HepG2 (cell line): ENCODE results near the gene ARRDC1. TPM values are rescaled to one million over a fixed set of nuclear protein-coding genes. Genes with fewer than 3 reads are reported as not detected.

ENCODE experiments used
- ADNP ChIP-seq: sonication (generic); formaldehyde crosslinking; IDR thresholded peaks from 2 replicates; pipeline ENCODE4 v1.4.0; 2020; ENCODE audit warnings: missing genetic modification reagents
- ARID3A ChIP-seq: IDR thresholded peaks from 2 replicates; pipeline ENCODE4 v1.6.1; 2012; ENCODE audit warnings: low read depth, low read length, improper control_type of control experiment
- ARNTL ChIP-seq: sonication (generic); formaldehyde crosslinking; IDR thresholded peaks from 2 replicates; pipeline ENCODE4 v1.4.0; 2020; ENCODE audit warnings: mild to moderate bottlenecking, missing genetic modification reagents
- ATAD3A ChIP-seq: sonication (generic); formaldehyde crosslinking; IDR thresholded peaks from 2 replicates; pipeline ENCODE4 v1.4.0; 2020; ENCODE audit warnings: missing genetic modification reagents
- FOXM1 ChIP-seq: sonication (generic); formaldehyde crosslinking; IDR thresholded peaks from 2 replicates; pipeline ENCODE4 v1.5.0; 2020; ENCODE audit warnings: missing genetic modification reagents
- KDM4B ChIP-seq: sonication (generic); formaldehyde crosslinking; IDR thresholded peaks from 2 replicates; pipeline ENCODE4 v1.4.0; 2020; ENCODE audit warnings: missing genetic modification reagents
- MYNN ChIP-seq: sonication (generic); formaldehyde crosslinking; IDR thresholded peaks from 2 replicates; pipeline ENCODE4 v1.4.0; 2020; ENCODE audit warnings: mild to moderate bottlenecking, low read depth, missing genetic modification reagents
- NR2C2 ChIP-seq: sonication (generic); formaldehyde crosslinking; IDR thresholded peaks from 2 replicates; pipeline ENCODE4 v1.4.0; 2020; ENCODE audit warnings: missing genetic modification reagents, mild to moderate bottlenecking, moderate library complexity, borderline replicate concordance
- REL ChIP-seq: sonication (generic); formaldehyde crosslinking; conservative IDR thresholded peaks from 2 replicates; pipeline ENCODE4 v1.8.0; 2022; ENCODE audit warnings: mild to moderate bottlenecking, missing genetic modification reagents, moderate library complexity
- RNF2 ChIP-seq: fragments of 450-650 bp; conservative IDR thresholded peaks from 2 replicates; pipeline ENCODE4 v1.6.1; 2016; ENCODE audit warnings: low read depth
- ZFP82 ChIP-seq: sonication (generic); formaldehyde crosslinking; IDR thresholded peaks from 2 replicates; pipeline ENCODE4 v1.5.1; 2020; ENCODE audit warnings: mild to moderate bottlenecking, missing genetic modification reagents, borderline replicate concordance
- ZFX ChIP-seq: sonication (generic); formaldehyde crosslinking; IDR thresholded peaks from 2 replicates; pipeline ENCODE4 v1.4.0; 2020; ENCODE audit warnings: mild to moderate bottlenecking, low read depth, missing genetic modification reagents, moderate library complexity
- ZNF124 ChIP-seq: sonication (generic); formaldehyde crosslinking; IDR thresholded peaks from 2 replicates; pipeline ENCODE4 v1.4.0; 2020; ENCODE audit warnings: missing genetic modification reagents
- ZNF260 ChIP-seq: sonication (generic); formaldehyde crosslinking; IDR thresholded peaks from 2 replicates; pipeline ENCODE4 v1.4.0; 2020; ENCODE audit warnings: missing genetic modification reagents, low read depth, mild to moderate bottlenecking, borderline replicate concordance
- ZNF558 ChIP-seq: sonication (generic); formaldehyde crosslinking; IDR thresholded peaks from 2 replicates; pipeline ENCODE4 v1.9.0; 2022; ENCODE audit warnings: mild to moderate bottlenecking, missing genetic modification reagents, borderline replicate concordance
- ZNF737 ChIP-seq: sonication (generic); formaldehyde crosslinking; IDR thresholded peaks from 2 replicates; pipeline ENCODE4 v1.5.0; 2020; ENCODE audit warnings: missing genetic modification reagents, mild to moderate bottlenecking, borderline replicate concordance
- ZNF768 ChIP-seq: sonication (generic); formaldehyde crosslinking; IDR thresholded peaks from 2 replicates; pipeline ENCODE4 v1.4.0; 2020; ENCODE audit warnings: missing genetic modification reagents
- ZNF782 ChIP-seq: sonication (generic); formaldehyde crosslinking; IDR thresholded peaks from 2 replicates; pipeline ENCODE4 v1.4.0; 2020; ENCODE audit warnings: missing genetic modification reagents, mild to moderate bottlenecking, borderline replicate concordance
- polyA plus RNA-seq, 8 experiments: library from polyadenylated mRNA; depleted of rRNA in 3 of 8; stranded (reverse) in 7 of 8; unstranded in 1 of 8; fragments of >200 nt; fragmentation: Illumina TruSeq in 4 of 8; extraction: Trizol in 4 of 8; gene quantifications; 2 replicates each; pipeline versions ENCODE4 v1.2.1 to v1.2.3, GENCODE V29; 2011 to 2016; ENCODE audit warnings: low read depth in 4 of 8, missing spikeins in 1 of 8, mixed read lengths in 1 of 8; ENCODE audit not compliant: insufficient read depth in 1 of 8
- total RNA-seq, 5 experiments: library from RNA; depleted of rRNA; stranded (reverse); fragments of >200 nt; fragmentation: Illumina TruSeq; extraction: Trizol; gene quantifications; 2 replicates each; pipeline ENCODE4 v1.2.3, GENCODE V29; 2016; ENCODE audit warnings: low read depth in 1 of 5
- TF ChIP-seq, protein P1 (sequence below): sonication (generic); formaldehyde crosslinking; conservative IDR thresholded peaks from 2 replicates; pipeline ENCODE4 v1.8.1; 2023; ENCODE audit warnings: missing genetic modification reagents
- TF ChIP-seq, protein P2 (sequence below), 2 experiments: sonication (generic) in 1 of 2; formaldehyde crosslinking in 1 of 2; IDR thresholded peaks; 2 replicates each; pipeline versions ENCODE4 v1.4.0 to v1.6.1; 2018 to 2020; ENCODE audit warnings: missing genetic modification reagents in 2 of 2, borderline replicate concordance in 1 of 2, low read depth in 1 of 2, mild to moderate bottlenecking in 1 of 2, missing biosample characterization in 1 of 2

Gene ARRDC1
- total and polyA plus RNA-seq, 2 of the 13 experiments (the other 11 are each of a cell fraction or from before 2014, with no cell fraction given), result 21.7 to 44.4 TPM

GRCh38 chr9:137578518-137579258 is 26.8 kb upstream of the ARRDC1 start, which contains the start of gene DPH7 (continued):
- no peak for TF ChIP-seq ARID3A
- peak; percentile 89; the same call in 1 of the 2 replicates for TF ChIP-seq REL (CRISPR knock-in tag)
- peak; percentile 63; the same call in 1 of the 2 replicates for TF ChIP-seq KDM4B (CRISPR knock-in tag)
- TF ChIP-seq, protein P1, sequence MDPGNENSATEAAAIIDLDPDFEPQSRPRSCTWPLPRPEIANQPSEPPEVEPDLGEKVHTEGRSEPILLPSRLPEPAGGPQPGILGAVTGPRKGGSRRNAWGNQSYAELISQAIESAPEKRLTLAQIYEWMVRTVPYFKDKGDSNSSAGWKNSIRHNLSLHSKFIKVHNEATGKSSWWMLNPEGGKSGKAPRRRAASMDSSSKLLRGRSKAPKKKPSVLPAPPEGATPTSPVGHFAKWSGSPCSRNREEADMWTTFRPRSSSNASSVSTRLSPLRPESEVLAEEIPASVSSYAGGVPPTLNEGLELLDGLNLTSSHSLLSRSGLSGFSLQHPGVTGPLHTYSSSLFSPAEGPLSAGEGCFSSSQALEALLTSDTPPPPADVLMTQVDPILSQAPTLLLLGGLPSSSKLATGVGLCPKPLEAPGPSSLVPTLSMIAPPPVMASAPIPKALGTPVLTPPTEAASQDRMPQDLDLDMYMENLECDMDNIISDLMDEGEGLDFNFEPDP (CRISPR knock-in tag), result 0 out of 2 replicates have a peak, but pooled peaks have one; percentile 17
- peak; percentile 32; the same call in 1 of the 2 replicates for TF ChIP-seq ZNF558 (CRISPR knock-in tag)
- no peak; the same call in 1 of the 2 replicates for TF ChIP-seq ZFP82 (CRISPR knock-in tag)
- TF ChIP-seq ZNF124 (CRISPR knock-in tag), result 0 out of 2 replicates have a peak, but pooled peaks have one; percentile 48
- 0 out of 2 replicates have a peak, but pooled peaks have one; percentile 6 for TF ChIP-seq ZNF737 (CRISPR knock-in tag)
- peak; percentile 100 for TF ChIP-seq NR2C2 (CRISPR knock-in tag)
- TF ChIP-seq ZNF768 (CRISPR knock-in tag), result peak; percentile 51; the same call in 1 of the 2 replicates
- TF ChIP-seq FOXM1 (CRISPR knock-in tag), result 0 out of 2 replicates have a peak, but pooled peaks have one; percentile 24
- TF ChIP-seq, protein P2, sequence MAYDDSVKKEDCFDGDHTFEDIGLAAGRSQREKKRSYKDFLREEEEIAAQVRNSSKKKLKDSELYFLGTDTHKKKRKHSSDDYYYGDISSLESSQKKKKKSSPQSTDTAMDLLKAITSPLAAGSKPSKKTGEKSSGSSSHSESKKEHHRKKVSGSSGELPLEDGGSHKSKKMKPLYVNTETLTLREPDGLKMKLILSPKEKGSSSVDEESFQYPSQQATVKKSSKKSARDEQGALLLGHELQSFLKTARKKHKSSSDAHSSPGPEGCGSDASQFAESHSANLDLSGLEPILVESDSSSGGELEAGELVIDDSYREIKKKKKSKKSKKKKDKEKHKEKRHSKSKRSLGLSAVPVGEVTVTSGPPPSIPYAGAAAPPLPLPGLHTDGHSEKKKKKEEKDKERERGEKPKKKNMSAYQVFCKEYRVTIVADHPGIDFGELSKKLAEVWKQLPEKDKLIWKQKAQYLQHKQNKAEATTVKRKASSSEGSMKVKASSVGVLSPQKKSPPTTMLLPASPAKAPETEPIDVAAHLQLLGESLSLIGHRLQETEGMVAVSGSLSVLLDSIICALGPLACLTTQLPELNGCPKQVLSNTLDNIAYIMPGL (CRISPR knock-in tag; IDR thresholded peaks at IDR 0.05; ENCODE audit: borderline replicate concordance in 1 of 2, low read depth in 1 of 2), result peak; percentile 93
- TF ChIP-seq MYNN, result 0 out of 2 replicates have a peak, but pooled peaks have one; percentile 54
- TF ChIP-seq ARNTL, result no peak
- peak; percentile 98 for TF ChIP-seq ZFX (CRISPR knock-in tag)
- TF ChIP-seq ATAD3A (CRISPR knock-in tag), result no peak
- TF ChIP-seq ZNF782 (CRISPR knock-in tag), result no peak
- TF ChIP-seq ADNP (CRISPR knock-in tag), result 0 out of 2 replicates have a peak, but pooled peaks have one; percentile 34
- TF ChIP-seq ZNF260, result no peak
- TF ChIP-seq RNF2, result 0 out of 2 replicates have a peak, but pooled peaks have one; percentile 46
